HTR-8/SVneo (cell line): ENCODE measurements around the gene LRRC8A.

Experiments used
- DNase-seq: peaks from one replicate; pipeline ENCODE4 v3.0.0; 2011; ENCODE audit warnings: low spot score, mixed read lengths; ENCODE audit not compliant: insufficient read length
- FAIRE-seq: peaks from 2 replicates; lab custom pipeline; 2011; peaks lifted over from hg19 to GRCh38; lab: Jason Lieb, UNC

Gene LRRC8A

DNA sequence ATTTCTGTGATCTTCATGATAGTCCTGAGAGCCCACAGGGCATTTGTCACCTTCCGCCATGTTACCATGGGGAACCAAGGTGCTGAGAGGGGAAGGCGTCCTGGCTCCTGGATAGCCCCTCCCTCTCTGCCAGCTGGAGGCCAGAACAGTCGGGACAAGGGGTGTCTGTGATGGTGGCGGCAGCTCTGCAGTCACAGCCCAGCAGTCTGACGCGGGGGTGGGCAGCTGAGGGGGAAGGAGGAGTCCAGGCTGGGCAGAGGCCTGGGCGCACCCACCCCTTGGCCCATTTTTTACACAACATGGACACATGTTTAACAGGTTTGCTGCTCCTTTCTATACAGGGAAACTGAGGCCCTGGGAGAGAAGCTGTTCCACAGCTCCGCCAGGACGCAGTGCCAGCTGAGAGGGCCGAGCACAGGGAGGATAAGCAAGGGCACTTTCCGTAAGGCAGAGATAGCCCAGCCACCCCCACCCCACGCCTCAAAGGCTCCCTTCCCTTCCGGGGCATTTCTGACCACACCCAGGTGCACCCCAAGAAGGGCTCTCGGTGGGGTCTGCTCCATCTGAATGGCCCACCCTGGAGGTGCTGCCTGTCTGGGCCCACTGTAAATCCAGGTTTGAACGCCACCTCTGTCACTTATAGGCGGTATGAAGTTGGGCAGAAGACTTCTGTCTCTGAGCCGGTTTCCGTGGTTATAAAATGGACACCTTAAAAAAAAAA lies 17.1 kb downstream of the LRRC8A start:
- DNase-seq (no peak), FAIRE-seq (no peak)

DNA sequence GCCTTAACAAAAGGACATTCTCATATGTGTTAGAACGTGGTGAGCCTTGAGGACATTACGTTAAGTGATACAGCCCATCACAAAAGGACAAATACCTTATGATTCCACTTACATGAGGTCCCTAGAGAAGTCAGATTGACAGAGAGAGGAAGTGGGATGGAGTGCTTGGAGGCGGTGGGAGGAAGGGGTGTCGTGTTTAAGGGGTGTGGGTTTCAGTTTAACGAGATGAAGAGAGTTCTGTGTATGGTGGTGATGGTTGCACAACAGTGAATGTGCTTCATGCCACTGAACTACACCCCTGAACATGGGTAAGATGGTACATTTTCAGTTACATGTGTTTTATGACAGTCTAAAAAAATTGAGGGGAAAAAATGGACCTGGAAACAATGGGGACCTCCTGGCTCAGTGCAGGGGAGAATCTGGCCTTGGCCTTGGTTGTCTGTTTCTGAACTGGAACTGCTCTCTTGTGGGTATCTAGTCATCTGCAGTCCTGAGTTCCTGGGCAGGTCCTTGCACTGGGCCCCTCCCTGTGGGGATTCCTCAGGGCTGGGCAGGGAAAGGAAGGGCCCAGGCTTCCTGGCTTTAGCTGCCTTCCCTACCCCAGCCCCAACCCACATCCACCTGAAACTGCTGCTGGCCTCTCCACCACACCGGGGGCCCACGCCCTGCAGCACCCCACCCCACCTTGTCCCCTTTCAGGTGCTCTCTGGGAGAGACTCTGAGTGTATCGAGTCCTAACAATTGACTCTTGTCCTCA lies 17.8 kb downstream of the LRRC8A start:
- FAIRE-seq: no peak
- DNase-seq: no peak

DNA sequence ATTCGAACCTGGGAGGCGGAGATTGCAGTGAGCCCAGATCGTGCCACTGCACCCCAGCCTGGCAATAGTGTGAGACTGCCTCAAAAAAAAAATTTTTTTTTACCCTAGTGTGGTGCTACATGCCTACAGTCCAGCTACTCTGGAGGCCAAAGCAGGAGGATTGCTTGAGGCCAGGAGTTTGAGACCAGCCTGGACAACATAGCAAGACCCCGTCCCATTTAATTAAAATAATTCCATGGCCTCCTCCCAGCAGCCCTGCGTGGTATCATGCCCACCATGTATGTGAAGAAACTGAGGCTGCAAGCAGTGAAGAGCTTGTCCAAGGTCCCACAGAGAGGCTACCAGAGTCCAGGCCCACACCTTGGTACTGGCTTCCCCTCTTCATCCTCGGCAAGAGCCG lies 19.4 kb downstream of the LRRC8A start:
- FAIRE-seq (no peak), DNase-seq (no peak)

DNA sequence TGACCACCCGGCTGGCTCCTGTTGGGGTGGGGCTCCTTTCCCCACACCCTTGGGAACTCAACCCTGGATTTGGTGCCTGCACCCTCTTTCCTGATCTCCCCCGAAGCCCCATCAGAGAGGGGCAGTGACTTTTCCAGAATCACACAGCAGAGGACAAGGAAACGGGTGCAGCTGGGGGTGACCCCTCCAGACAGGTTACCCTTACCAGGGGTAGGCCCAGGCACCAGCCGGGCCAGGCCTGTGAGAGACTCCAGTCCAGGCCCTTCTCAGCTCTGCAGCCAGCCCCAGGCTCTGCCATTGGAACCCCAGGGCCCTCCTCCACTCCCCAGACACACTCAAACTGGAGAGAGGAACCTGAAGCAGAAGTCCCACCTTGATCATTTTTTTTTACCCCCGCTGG lies 19.9 kb downstream of the LRRC8A start:
- FAIRE-seq (no peak), DNase-seq (no peak)

DNA sequence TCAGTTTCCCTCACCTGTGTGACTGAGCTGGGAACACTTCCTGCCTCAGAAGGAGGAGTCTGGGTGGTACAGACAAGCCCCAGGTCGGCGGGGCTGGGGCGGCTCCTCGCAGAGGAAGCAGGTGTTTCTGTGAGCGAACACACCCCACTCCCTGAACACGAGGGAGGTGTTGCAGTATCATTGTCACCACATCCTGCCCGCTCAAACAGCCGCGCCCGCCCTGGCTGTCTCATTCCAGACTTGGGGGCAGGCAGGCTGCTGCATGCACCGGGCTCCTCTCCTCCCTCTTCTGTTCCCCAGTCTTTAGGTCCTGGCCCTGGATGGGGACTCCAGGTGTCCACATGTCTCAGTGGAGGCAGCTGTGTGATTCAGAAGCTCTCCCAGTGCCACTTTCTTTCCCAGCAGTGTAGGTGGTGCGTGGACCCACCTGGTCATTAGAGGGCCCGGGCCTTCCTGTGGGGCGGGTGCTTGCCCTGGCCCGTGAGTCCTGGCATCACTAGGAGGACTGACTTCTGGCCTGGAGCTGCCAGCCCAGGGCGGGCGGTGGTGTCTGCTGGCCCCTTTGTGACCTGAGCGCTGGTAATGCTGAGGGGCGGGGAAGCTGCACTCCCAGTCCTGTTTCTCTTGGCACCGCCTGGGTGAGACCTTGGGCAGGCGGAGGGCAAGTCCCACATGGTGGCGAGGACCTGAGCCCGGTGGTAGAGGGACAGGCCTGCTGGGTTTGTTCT lies 20.6 kb downstream of the LRRC8A start:
- no peak for FAIRE-seq
- DNase-seq: no peak

DNA sequence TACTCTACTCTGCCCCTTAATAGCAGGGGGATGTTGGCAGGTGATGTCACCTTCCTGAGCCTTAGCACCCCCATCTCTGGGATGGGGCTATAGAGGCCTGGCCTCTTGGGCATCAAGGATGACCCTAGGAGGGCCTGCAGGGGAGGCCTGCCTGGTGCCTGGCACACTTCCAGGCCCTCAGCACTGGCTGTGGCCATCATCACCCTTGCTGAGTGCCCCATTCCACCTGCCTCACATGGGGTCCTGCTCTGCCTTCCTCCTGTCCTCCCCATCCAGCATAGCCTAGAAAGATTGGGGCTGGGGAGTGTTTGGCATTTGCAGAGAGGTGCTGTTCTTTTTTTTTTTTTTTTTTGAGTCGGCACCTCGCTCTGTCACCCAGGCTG lies 21.1 kb downstream of the LRRC8A start:
- FAIRE-seq (no peak), DNase-seq (no peak)

DNA sequence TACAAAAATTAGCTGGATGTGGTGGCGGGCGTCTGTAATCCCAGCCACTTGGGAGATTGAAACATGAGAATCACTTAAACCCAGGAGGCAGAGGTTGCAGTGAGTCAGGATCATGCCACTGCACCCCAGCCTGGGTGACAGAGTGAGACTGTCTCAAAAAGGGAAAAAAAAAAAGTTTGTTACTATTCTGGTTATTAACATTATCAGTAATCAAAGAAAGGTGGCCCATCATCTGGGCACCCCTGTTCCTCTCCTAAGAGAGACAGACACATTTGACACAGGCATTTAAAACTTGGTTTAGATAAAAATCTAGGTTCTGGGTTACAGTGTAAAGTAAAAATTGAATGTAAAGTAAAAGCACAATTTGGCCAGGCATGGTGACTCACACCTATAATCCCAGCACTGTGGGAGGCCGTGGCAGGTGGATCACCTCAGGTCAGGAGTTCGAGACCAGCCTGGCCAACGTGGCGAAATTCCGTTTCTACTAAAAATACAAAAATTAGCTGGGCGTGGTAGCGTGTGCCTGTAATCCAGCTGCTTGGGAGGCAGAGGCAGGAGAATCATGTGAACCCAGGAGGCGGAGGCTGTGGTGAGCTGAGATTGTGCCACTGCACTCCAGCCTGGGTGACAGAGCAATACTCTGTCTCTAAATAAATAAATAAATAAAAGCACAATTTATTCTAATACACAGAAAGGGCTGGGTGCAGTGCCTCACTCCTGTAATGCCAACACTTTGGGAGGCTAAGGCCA lies 22.1 kb downstream of the LRRC8A start:
- no peak for FAIRE-seq

DNA sequence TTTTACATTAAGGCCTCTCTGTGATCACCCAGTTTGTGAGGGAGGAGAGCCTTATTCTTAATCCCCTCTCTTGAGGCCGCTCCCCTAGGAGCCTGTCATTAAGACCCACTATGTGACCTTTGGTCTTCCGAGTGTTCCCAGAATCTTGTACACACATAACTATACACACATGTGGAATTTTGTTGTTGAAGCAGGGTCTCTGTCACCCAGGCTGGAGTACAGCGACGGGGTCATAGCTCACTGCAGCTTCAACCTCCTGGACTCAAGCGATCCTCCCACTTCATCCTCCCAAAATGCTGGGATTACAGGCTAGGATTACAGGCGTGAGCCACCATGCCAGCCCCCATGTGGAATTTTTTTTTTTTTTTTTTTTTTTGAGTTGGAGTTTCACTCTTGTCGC lies 24.0 kb downstream of the LRRC8A start:
- no peak for DNase-seq
- FAIRE-seq: no peak

More for the DNA sequence above, 22.1 kb downstream of the LRRC8A start:
- no peak for DNase-seq

DNA sequence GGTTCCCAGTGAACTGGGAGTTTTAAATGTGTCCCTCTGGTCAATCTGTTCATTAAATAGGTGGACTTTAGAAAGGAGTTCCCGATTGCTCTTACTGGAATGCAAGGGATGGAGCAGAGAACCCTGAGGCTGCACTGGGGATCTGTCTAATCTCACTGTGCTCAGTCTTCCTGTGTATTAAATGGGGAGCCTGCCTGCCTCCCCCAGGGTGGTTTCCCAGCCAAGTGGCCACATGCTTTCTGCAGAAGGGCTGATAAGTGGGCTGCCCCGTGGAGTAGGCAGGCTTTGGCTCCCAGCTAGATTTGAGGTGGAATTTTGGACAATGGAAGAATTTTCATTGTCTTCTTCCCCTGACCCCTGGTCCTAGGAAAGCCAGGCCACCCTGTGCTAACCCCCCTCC lies 24.8 kb downstream of the LRRC8A start:
- FAIRE-seq (no peak), DNase-seq (no peak)

DNA sequence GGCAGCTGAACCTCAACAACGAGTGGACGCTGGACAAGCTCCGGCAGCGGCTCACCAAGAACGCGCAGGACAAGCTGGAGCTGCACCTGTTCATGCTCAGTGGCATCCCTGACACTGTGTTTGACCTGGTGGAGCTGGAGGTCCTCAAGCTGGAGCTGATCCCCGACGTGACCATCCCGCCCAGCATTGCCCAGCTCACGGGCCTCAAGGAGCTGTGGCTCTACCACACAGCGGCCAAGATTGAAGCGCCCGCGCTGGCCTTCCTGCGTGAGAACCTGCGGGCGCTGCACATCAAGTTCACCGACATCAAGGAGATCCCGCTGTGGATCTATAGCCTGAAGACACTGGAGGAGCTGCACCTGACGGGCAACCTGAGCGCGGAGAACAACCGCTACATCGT lies 26.4 kb downstream of the LRRC8A start:
- DNase-seq: no peak
- no peak for FAIRE-seq

DNA sequence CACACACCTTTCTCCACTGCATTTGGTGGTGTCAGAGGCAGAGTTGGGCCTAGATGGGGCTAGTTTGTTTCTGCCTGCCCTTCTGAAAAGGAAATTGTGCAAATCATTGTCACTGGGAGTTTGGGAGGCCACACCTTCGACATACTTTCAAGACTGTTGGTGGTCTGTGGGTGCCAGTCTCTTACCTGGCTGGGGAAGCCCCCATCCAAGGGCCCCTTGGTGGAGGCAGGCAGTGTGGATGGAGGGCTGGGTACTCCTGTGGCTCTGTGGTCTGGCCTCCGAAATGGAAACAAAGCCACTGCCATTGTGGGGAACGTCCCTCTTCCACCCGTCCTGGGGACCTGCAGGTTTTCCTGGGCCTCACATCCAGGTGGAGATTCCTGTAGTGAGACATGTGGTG lies 27.9 kb downstream of the LRRC8A start:
- DNase-seq (no peak), FAIRE-seq (no peak)

DNA sequence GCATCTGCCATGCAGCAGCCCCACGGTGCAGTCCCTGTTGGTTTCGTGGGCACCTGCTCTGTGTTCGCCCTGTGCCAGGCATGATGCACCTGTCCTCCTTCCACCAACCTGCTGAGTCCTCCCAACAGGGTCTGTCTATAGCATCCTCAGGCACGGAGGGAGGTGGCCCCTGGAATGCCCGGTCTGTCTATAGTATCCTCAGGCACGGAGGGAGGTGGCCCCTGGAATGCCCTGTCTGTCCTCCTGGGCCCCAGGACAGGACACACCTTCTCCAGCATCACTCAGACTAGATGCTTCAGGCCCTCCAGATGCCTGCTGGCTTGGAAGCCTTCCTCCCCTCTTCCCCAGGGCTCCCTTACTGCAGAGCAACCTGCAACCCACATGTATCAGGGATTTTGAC lies 29.0 kb downstream of the LRRC8A start:
- DNase-seq (no peak), FAIRE-seq (no peak)

DNA sequence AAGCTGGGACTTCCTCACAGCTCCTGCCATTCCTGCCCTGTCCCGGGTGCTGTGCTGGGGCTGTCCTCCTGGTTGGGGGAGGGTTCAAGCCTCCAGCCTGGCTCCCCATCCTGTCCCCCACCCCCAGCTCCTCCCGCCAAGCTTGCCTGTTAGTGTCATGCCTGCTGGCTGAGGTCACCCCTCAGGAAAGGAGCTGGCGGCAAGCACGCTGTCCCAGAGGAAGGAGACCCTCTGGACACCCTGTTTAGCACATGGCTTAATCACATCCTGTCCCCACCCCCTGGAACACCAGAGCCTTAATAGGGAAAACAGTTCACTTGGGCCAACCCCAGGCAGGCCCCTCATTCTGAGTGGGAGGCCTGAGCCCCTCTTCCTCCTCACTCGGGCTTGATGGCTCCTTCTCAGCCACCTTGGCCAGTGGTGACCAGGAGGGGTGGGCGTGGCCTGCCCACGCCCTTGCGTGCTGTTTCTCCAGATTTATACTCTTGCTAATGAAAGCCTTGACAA lies 29.6 kb downstream of the LRRC8A start:
- FAIRE-seq (peak; percentile 71), DNase-seq (peak; percentile 67)

DNA sequence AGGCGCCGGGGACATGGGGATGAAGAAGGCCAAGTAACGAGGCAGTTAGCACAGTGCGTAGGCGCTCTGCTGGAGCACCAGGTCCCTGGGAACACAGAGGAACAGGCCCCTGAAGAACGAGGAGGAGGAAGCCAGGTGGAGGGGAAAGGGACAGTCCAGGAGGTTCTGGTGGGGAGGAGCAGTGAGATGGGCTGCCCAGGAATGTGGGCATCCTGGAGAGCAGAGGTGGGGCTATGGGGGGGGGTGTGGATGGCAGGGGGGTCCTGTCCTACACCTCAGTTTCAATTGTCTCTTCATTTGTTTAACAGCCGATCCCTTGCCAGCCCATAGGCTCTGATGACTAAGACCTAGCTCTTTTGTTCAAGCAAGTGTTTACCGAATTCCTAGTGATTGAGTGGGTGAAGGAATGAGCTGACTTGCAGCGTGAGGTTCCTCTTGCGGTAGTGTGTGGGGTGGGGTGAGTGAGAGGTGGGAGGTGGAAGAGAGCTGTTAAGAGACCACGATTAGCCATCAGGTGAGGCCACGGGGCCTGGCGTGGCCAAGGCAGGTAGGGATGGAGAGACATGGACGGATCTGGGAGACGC lies 30.4 kb downstream of the LRRC8A start:
- FAIRE-seq (peak; percentile 80), DNase-seq (peak; percentile 66)

DNA sequence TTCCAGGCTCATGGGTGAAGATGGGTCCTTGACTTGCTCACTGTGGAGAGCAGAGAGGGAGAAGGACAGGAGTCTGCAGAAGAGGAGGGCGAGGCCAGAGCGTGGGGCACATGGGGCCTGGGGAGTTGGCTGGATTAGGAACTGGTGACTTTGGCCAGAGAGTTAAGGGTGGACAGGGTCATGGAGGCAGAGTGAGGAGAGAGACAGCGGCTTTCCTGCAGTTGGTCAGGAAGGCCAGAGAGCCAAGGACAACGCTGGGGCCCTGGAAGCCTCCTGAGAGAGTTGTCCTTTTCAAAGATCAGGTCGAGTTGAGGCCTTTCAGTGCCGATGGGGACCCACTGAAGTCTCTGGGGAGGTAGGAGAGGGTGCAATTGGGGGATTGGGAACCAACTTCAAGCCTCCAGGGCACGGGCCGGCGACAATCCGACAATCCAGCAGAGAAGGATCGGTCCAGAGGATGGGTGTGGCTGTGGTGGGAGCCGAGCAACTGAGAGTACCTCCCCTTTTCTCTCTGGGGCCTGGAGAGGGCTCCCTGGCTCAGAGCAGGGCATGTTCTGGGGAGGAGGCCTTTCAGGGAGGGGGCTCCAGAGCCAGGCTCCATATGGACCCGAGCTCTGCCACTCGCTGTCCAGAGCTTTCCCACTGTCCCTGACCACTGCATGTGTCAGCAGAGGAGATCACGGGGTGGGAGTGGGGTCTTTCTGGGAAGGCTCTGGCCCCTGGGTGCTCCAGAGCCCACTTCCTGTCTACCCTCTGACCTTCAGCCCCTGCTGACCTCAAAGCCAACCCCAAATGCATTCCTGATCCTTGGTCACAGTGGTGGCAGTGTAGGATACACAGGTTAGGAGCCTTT lies 31.3 kb downstream of the LRRC8A start:
- DNase-seq (no peak), FAIRE-seq (no peak)

DNA sequence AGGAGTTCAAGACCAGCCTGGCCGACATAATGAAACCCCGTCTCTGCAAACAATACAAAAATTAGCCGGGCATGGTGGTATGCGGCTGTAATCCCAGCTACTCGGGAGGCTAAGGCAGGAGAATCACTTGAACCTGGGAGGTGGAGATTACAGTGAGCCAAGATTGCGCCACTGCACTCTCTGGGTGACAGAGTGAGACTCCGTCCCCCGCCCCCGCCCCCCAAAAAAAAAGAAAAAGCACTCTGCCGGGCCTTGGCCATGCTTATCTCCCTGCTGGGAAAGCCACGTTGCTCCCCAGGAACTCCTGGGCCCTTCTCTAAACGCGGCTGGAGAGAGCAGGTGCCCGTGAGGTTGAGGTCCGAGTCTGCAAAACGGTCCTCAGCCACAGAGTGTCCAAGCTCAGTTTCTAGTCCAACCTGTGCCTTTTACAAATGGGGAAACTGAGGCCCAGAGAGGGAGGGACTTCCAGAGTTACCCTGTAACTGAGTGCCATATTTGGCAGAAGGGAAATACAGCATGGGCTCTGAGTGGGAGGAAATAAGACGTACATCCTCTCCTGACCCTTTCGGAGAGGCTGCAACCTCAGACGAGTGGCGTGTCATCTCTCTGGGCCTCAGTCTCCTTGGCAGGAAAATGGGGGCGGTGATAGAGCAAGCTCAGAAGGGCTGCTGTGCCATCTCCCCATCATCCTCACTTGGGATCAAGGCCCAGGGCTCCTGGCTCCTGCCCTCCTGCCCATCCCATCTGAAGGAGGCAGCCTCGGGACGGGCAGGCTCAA lies 32.3 kb downstream of the LRRC8A start:
- no peak for DNase-seq
- FAIRE-seq: no peak

DNA sequence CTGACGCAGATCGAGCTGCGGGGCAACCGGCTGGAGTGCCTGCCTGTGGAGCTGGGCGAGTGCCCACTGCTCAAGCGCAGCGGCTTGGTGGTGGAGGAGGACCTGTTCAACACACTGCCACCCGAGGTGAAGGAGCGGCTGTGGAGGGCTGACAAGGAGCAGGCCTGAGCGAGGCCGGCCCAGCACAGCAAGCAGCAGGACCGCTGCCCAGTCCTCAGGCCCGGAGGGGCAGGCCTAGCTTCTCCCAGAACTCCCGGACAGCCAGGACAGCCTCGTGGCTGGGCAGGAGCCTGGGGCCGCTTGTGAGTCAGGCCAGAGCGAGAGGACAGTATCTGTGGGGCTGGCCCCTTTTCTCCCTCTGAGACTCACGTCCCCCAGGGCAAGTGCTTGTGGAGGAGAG lies 34.3 kb downstream of the LRRC8A start:
- DNase-seq (no peak), FAIRE-seq (no peak)

DNA sequence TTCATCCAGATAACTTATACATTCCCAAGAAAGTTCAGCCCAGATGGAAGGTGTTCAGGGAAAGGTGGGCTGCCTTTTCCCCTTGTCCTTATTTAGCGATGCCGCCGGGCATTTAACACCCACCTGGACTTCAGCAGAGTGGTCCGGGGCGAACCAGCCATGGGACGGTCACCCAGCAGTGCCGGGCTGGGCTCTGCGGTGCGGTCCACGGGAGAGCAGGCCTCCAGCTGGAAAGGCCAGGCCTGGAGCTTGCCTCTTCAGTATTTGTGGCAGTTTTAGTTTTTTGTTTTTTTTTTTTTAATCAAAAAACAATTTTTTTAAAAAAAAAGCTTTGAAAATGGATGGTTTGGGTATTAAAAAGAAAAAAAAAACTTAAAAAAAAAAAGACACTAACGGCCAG lies 34.8 kb downstream of the LRRC8A start:
- no peak for DNase-seq
- FAIRE-seq: no peak
